ENCODE measurements around the gene NPAS2.

Gene NPAS2

DNA sequence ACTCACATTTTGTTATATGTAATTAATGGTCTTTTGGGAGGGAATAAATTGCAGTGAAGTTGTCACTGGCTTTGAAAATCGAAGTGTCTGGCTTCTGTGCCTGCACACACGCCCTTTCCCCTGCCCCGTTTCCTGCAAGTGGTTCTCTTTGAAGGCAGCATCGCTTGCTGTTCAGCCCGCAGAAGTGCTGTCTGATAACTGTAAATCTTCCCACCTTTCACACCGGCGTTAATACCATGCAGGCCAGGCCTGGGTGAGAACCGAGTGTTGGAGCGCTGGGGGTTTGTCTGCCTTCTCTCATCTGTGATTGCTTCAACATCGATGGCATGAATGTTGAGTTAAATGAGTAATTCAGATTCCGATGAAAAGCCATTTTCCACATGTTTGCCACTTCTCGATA is 144.3 kb downstream of the NPAS2 start:
- no peak for DNase-seq (ENCODE audit: low read depth)
- TF ChIP-seq, protein P1, sequence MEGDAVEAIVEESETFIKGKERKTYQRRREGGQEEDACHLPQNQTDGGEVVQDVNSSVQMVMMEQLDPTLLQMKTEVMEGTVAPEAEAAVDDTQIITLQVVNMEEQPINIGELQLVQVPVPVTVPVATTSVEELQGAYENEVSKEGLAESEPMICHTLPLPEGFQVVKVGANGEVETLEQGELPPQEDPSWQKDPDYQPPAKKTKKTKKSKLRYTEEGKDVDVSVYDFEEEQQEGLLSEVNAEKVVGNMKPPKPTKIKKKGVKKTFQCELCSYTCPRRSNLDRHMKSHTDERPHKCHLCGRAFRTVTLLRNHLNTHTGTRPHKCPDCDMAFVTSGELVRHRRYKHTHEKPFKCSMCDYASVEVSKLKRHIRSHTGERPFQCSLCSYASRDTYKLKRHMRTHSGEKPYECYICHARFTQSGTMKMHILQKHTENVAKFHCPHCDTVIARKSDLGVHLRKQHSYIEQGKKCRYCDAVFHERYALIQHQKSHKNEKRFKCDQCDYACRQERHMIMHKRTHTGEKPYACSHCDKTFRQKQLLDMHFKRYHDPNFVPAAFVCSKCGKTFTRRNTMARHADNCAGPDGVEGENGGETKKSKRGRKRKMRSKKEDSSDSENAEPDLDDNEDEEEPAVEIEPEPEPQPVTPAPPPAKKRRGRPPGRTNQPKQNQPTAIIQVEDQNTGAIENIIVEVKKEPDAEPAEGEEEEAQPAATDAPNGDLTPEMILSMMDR (IDR thresholded peaks at IDR 0.05; ENCODE audit: control insufficient read depth, insufficient read depth, low read depth, low read length, missing control alignments): no peak
- H3K4me3 ChIP-seq (ENCODE audit: control insufficient read depth, low read depth, low read length): no peak overlapping the region

DNA sequence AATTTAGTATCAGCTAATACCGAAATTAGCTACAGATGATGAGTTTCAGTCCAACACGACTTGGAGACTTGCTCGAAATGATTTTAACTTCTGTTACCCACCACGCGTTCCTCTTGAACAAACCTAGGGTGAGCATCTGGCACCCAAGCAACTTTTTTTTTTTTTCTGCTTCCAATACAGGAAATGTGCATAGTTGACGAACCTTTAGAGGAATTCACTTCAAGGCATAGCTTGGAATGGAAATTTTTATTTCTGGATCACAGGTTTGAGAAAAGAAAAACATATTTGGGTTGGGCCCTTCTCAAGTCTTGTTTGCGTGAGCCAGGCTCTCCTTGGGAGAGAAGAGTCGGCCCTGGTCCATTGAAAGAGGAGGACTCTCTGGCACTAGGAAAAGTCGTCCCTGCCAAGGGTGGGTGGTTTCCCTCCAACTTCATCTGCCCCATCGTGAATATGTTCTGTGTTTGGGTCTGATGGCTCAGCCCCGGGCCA is 144.8 kb downstream of the NPAS2 start:
- TF ChIP-seq, protein P1 (IDR thresholded peaks at IDR 0.05; ENCODE audit: control insufficient read depth, insufficient read depth, low read depth, low read length, missing control alignments): no peak
- no peak for DNase-seq (ENCODE audit: low read depth)

DNA sequence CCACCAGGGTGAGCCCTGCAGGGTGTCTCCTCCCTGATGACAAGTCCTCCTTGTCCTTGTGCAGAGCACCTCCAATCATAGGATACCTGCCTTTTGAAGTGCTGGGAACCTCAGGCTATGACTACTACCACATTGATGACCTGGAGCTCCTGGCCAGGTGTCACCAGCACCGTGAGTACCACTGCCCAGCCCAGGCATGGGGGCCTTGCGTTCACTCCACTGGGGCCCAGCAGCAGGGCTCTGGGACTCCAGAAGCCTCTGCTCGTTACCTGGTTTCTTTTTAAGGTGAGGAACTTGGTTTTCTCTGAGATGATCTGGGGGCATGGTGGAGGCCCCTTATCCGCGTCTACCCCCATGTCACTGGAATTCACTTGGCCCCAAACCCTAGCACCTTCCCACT is 145.7 kb downstream of the NPAS2 start:
- TF ChIP-seq, protein P1 (IDR thresholded peaks at IDR 0.05; ENCODE audit: control insufficient read depth, insufficient read depth, low read depth, low read length, missing control alignments): no peak
- DNase-seq (ENCODE audit: low read depth): no peak
- no peak overlapping the region for H3K4me3 ChIP-seq (ENCODE audit: control insufficient read depth, low read depth, low read length)

More for the DNA sequence above, 144.8 kb downstream of the NPAS2 start:
- H3K4me3 ChIP-seq (ENCODE audit: control insufficient read depth, low read depth, low read length): no peak overlapping the region

DNA sequence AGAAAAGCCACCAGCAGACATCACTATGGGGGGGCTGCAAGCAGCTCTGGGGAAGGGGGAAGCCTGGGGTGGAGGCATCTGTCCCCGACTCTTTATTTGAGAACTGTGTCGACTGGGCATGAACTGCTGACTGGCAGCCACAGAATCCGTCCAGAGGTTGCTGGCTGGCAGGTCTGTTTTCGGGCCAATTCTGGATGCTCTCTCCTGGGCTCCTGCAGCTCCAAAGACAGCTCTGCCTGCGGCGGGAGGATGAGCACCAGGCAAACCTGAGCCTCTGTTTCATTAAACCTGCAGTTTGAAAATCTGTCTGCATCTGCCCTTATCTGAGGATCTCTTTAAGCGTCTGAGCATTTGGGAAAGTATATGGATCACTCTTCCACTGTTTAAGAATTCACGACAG is 147.8 kb downstream of the NPAS2 start:
- TF ChIP-seq, protein P1 (IDR thresholded peaks at IDR 0.05; ENCODE audit: control insufficient read depth, insufficient read depth, low read depth, low read length, missing control alignments): no peak
- no peak overlapping the region for H3K4me3 ChIP-seq (ENCODE audit: control insufficient read depth, low read depth, low read length)
- no peak for DNase-seq (ENCODE audit: low read depth)

DNA sequence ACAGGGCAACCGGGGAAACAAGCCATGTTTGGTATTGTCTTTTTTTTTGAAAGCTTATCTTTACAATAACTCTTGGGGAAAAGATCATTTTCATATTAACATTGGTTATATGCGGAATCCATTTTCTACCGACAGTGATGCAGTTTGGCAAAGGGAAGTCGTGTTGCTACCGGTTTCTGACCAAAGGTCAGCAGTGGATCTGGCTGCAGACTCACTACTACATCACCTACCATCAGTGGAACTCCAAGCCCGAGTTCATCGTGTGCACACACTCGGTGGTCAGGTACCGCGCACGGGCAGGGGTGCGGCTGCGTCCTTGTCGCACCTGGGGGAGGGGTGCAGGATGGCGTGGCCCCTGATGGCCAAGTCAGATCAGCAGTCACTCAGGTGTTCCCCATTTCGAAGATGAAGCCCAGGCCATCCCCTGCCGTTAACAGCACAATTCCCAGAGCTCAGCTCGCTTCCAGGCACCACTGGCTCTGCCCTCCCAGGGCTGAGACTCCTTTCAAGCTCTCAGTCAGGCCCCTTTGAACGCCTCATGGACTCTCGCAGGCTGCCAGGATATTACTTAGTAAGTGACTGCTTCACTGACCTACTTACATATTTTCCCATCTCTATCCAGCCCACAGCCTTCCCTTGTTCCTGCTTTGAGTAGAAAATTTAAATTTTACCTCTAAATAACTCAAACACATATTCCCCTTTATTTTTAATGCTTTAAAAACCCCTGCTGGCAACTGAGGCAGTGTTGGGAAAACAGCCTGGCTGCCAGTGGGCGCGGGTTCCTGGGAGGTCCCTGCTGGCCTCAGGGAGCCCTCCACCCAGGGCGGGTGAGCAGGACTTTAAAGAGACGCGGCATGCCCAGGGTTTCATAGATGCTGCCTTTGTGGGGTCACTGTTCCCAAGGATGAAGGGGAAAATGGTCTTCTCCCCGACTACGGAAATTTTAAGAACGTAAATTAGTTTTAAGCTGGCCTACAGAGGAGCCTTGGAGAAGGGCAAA is 148.5 kb downstream of the NPAS2 start:
- TF ChIP-seq, protein P1 (IDR thresholded peaks at IDR 0.05; ENCODE audit: control insufficient read depth, insufficient read depth, low read depth, low read length, missing control alignments): no peak
- no peak overlapping the region for H3K4me3 ChIP-seq (ENCODE audit: control insufficient read depth, low read depth, low read length)
- DNase-seq (ENCODE audit: low read depth): no peak

DNA sequence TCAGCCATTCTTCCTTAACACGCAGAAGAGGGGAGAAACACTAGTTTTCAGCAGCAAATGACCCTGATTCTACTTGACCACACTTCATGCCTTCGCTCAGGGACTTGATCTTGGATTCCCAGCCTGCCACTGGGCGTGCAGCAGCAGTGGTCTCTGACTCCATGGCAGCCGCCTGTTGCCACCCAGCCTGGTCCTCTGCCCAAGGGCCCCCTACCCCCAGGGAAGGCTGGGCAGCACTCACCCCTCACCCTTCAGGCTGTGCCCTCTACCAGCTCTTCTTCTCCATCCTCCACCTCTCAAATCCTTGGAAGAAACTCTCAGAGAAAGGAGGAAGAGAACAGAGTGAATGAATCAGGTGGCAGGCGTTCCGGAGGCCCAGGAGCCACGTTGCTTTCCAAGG is 150.1 kb downstream of the NPAS2 start:
- no peak overlapping the region for H3K4me3 ChIP-seq (ENCODE audit: control insufficient read depth, low read depth, low read length)
- no peak for DNase-seq (ENCODE audit: low read depth)
- TF ChIP-seq, protein P1 (IDR thresholded peaks at IDR 0.05; ENCODE audit: control insufficient read depth, insufficient read depth, low read depth, low read length, missing control alignments): no peak

All from AG09309 (cell line).